Urinary bladder (tissue), 4 donors: Measurements from ENCODE around the gene COG2. TPM values are rescaled to one million over a fixed set of nuclear protein-coding genes. Genes with fewer than 3 reads are reported as not detected.

ENCODE experiments used
- DNase-seq: peaks from one replicate; pipeline ENCODE4 v3.0.0-alpha.2; 2015; ENCODE audit errors: extremely low spot score
- H3K27ac ChIP-seq: one replicate; pipeline ENCODE4 v1.5.1; 2013; ENCODE audit warnings: low read depth, mild to moderate bottlenecking, moderate library complexity
- H3K36me3 ChIP-seq: one replicate; pipeline ENCODE4 v1.6.1; 2013; ENCODE audit warnings: mild to moderate bottlenecking, moderate library complexity; ENCODE audit not compliant: insufficient read depth
- H3K4me1 ChIP-seq: one replicate; pipeline ENCODE4 v1.6.1; 2013; ENCODE audit warnings: mild to moderate bottlenecking, moderate library complexity; ENCODE audit not compliant: insufficient read depth
- H3K4me3 ChIP-seq: one replicate; pipeline ENCODE4 v1.5.1; 2013; ENCODE audit warnings: low read depth, low read length
- whole genome bisulfite sequencing: extraction: QIAGEN DNeasy Blood & Tissue Kit; methylation state at CpG from one replicate; pipeline ENCODE4 v1.1.7; 2013; 5-methylcytosine and 5-hydroxymethylcytosine counted together
- polyA plus RNA-seq: library from polyadenylated mRNA; stranded (reverse); fragments of 200-250 nt; gene quantifications from one replicate; pipeline ENCODE4 v1.2.3, GENCODE V29; 2013
- total RNA-seq: library from RNA; depleted of rRNA; stranded (reverse); fragments of >200 nt; gene quantifications from one replicate; pipeline ENCODE4 v1.2.3, GENCODE V29; 2014
- donor health status: healthy with polysubstance abuse.
- donor health status: healthy.

The COG2 gene
- total and polyA plus RNA-seq, 2 donors, result 14.3 to 29.1 TPM

DNA sequence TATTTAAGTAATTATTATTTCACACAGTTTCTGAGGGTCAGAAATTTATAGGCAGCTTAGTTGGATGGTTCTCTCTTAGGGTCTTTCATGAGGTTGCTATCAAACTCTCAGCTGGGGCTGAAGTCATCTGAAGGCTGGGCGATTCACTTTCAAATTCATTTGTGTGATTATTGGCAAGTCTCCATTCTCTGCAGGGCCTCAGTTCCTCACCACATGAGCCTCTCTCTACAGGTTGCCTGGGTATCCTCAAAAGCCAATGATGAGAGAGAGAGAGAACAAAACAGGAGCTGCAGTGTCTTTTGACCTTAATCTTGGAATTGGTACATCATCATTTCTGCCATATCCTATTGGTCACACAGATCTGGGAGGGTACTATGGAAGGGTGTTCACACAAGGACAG, 29.6 kb upstream of the COG2 start:
- no peaks in the 10 kb centered on the region for H3K4me1 ChIP-seq
- H3K27ac ChIP-seq, result no peak overlapping the region
- 84% methylated on average over 1 of the region's 1 CpG for WGBS
- H3K4me3 ChIP-seq, result no peak overlapping the region
- no peak for DNase-seq
- H3K36me3 ChIP-seq, result no peaks in the 10 kb centered on the region

DNA sequence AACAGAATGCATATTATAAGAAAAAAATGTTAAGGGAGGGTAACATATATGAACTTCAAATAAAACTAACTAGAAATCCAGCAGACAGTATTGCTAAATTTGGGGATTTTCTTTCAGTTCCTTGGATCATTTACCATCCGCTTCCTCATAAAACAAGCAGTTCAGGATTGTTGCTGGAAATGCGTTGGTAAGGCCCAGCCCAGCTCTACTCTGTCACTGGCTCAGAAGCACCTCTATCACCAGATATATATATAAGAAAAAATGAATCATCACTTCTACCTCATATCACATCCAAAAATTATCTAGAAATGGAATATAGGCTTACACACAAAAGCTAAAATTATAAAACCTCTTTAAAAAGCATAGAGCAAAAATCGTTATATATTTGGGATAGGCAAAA, 28.2 kb upstream of the COG2 start:
- no peak overlapping the region for H3K4me3 ChIP-seq
- DNase-seq, result no peak
- WGBS, result 86% methylated on average over 3 of the region's 3 CpGs
- H3K36me3 ChIP-seq, result no peaks in the 10 kb centered on the region
- H3K27ac ChIP-seq, result no peak overlapping the region
- no peaks in the 10 kb centered on the region for H3K4me1 ChIP-seq

DNA sequence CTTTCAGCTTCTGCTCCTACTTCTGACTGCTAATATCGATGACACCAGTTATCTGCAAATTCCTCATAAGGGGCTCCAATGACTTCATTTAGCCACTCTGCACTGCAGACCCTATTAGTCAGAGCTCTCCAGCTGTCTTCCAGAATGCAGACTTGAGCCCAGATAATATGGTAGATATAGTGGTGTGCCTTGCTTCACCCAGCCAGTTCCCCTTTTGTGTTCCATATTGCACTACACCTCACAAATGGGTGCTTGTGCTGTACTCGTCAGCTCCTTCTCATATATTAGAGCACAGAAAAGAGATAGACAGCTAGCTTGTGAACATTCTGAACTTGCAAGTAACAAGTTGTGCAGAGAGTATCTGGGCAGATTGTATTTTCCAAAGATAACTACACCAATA, 23.7 kb upstream of the COG2 start:
- Histone ChIP-seq H3K27ac (no peak overlapping the region), H3K36me3 (no peaks in the 10 kb centered on the region), H3K4me1 (no peaks in the 10 kb centered on the region), H3K4me3 (no peak overlapping the region)
- DNase-seq, result no peak
- WGBS, result 88% methylated on average over 2 of the region's 2 CpGs

DNA sequence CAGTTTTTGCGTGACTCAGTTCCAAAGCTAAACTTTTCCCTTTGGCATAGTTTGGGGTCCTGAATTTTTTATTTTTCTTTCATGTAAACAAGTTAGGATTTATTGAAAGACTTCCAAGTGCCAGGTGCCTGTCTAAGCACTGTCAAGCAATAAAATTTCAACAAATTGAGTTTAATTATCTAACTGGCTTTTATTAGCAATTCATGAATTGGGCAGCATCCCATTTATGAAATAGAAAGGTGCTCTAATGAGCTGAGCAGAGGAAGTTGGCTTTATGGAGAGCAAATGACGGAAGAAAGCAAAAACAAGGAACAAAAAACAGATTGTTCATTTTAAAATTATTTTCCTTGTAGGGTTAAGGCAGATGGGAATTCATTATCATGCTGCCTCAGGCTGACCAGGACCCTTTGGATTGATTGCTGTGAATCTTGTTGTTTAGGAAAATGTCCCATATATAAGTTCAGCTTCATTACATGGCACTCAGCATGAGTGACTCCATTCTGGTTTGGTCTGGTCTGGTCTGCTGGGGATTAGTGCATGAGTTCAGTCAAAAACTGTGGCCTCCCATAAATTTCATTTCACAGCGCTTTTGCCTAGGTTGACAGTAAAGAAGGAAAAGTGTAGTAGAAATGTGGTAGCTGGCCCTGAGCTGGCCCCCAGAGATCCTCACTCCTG, 21.5 kb upstream of the COG2 start:
- WGBS, result 80% methylated on average over 3 of the region's 3 CpGs
- no peak for DNase-seq
- Histone ChIP-seq H3K4me3 (no peak overlapping the region), H3K27ac (no peak overlapping the region), H3K4me1 (no peaks in the 10 kb centered on the region), H3K36me3 (no peaks in the 10 kb centered on the region)

DNA sequence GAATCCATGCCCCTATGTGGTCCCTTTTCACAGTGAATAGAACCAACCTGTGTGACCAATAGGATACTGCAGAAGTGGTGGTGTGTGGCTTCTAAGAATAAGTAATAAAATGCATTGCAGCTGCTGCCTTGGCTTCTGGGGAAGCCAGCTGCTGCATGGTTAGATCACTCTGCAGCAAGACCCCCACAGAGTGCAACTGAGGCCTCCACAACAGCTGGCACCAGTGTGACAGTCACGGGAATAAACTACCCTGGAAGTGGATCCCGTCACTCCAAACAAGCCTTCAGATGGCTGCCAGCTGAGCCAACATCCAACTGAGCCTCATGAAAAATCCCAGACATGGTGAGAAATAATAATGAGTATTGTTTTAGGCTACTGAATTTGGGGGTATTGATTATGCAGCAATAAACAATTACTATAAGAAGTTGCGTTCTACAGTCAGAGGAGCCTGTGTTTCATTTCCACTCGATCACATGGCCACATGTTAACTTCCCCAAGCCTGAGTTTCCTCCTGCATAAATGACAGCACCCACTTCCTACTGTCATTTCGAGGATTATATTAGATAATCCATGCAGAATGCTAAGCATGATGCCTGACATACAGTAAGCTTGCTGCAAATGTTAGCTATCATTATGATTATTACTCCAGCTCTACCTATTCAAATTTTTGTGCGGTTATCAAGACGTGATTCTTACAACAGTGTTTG, 20.8 kb upstream of the COG2 start:
- Histone ChIP-seq H3K27ac (no peak overlapping the region), H3K4me1 (no peaks in the 10 kb centered on the region), H3K36me3 (no peaks in the 10 kb centered on the region), H3K4me3 (no peak overlapping the region)
- 40% methylated on average over 7 of the region's 7 CpGs for WGBS
- DNase-seq, result no peak

DNA sequence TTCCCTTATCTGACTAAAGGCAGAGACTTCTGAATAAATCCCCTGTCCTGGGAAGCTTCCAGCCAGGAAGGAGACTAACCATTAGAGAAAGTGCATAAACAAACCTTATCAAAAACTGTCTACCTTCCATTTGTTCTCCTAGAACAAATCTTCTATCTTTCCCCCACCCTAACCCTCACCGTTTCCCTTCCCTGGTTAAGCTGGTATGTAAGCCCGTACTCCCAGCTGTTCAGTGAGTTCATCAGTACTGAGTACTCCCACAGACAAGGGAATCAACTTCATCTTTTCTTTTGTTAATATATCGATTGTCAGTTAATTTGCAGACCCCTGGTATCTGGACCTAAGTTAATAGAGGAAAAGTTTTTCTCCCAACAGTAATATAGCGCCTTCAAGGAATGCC, 20.1 kb upstream of the COG2 start:
- H3K36me3 ChIP-seq, result no peaks in the 10 kb centered on the region
- DNase-seq, result no peak
- no peak overlapping the region for H3K27ac ChIP-seq
- no peak overlapping the region for H3K4me3 ChIP-seq
- WGBS, result 53% methylated on average over 4 of the region's 4 CpGs
- H3K4me1 ChIP-seq, result no peaks in the 10 kb centered on the region

DNA sequence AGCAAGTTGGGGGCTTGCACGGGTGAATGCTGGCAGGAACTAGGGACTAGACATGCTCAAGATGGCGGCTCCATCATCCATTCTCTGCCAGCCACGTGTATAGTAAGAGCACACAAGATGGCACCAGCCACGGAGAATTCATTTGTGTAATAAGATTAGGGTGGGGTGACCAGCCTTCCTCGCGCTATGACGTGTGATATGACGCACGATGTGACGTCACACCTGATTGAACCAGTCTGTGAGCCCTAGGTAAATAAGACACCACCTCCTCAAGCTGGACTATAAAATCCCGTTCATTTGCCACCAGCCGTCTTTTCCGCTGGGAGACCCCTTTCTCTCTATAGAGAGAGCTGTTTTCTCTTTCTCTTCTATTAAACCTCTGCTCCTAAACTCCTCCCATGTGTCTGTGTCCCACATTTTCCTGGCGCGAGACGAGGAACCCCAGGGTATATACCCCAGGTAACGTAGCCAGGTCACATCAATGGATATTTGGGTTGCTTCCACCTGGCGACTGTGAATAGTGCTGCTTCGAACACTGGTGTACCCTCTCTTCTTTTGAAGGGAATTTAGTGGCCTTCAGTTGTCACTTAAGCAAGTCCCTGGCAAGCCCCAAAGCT, 18.1 kb upstream of the COG2 start:
- Histone ChIP-seq H3K4me3 (no peak overlapping the region), H3K27ac (no peak overlapping the region), H3K4me1 (no peaks in the 10 kb centered on the region), H3K36me3 (no peaks in the 10 kb centered on the region)
- no peak for DNase-seq
- WGBS, result 92% methylated on average over 19 of the region's 19 CpGs

DNA sequence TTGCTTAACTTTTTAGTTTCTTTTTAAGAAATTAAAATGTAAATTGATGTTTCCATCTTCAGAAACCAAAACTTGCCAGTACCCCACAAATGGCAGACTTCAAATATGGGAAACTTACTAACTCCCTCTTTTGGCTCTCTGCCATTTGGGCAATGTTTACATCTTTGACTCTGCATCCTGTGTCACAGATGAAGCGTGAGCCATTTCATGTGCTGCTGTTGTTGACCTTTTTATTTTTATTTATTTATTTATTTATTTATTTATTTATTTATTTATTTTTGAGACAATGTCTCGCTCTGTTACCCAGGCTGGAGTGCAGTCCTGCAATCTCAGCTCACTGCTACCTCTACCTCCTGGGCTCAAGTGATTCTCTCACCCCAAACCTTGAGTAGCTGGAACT, 16.0 kb upstream of the COG2 start:
- DNase-seq, result no peak
- Histone ChIP-seq H3K4me3 (no peak overlapping the region), H3K27ac (no peak overlapping the region), H3K4me1 (no peaks in the 10 kb centered on the region), H3K36me3 (no peaks in the 10 kb centered on the region)
- WGBS, result 70% methylated on average over 2 of the region's 2 CpGs

DNA sequence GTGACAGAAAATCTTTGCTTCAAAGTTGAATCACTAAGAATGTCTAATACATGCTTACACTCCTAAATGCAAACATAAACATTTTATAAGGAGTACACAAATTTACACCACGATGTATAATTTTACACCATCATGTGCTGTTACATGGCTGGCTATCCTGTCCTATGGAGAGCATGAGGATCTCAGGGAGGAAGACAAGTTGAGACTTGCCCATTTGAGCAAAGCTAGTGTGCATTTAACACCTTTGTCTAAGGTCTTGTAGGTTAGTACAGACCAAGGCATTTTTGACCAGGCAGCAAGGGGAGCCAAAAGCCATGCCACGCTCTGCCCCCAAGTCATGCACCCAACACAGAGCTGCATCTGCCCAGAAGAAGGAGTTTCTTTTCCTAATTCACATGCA, 14.5 kb upstream of the COG2 start:
- Histone ChIP-seq H3K27ac (no peak overlapping the region), H3K4me3 (no peak overlapping the region), H3K4me1 (no peaks in the 10 kb centered on the region), H3K36me3 (no peaks in the 10 kb centered on the region)
- 93% methylated on average over 2 of the region's 2 CpGs for WGBS
- DNase-seq, result no peak

DNA sequence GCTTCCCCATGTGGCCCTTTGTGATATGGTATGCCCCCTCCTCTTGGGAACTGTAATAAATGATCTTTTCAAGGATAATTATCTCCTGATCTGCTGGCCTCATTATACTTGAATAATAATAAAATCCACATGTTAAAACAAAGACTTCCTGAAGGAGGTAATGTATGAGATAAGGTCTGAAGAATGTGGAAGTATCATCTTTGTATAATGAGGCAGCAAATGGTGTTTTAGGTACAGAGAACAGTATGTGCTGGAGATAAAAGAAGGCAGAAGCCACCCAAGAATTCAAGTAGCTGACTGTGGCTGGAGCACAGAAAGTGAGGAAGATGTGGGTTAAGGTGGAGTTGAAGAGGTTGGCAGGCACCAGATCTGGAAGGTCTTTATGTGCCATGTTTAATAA, 12.8 kb upstream of the COG2 start:
- H3K36me3 ChIP-seq, result no peaks in the 10 kb centered on the region
- no peaks in the 10 kb centered on the region for H3K4me1 ChIP-seq
- H3K4me3 ChIP-seq, result no peak overlapping the region
- no peak for DNase-seq
- no peak overlapping the region for H3K27ac ChIP-seq

DNA sequence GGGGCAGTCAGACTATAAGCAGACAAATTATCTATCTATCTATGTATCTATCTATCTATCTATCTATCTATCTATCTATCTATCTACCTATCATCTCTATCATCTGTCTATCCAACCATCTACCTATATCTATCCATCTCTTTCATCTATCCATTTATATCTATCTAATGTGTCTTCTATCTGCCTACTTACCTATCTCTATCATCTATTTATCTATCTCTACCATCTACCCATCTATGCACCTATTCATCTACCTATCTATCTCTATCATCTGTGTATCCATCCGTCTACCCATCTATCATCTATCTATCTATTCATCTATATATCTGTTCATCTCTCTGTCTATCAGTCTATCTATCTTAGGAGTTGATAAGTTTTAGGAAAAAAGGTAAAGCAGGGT, 10.8 kb upstream of the COG2 start:
- no peak for DNase-seq
- 78% methylated on average over 1 of the region's 1 CpG for WGBS
- H3K4me3 ChIP-seq, result no peak overlapping the region
- H3K4me1 ChIP-seq, result no peaks in the 10 kb centered on the region
- no peak overlapping the region for H3K27ac ChIP-seq
- no peaks in the 10 kb centered on the region for H3K36me3 ChIP-seq

DNA sequence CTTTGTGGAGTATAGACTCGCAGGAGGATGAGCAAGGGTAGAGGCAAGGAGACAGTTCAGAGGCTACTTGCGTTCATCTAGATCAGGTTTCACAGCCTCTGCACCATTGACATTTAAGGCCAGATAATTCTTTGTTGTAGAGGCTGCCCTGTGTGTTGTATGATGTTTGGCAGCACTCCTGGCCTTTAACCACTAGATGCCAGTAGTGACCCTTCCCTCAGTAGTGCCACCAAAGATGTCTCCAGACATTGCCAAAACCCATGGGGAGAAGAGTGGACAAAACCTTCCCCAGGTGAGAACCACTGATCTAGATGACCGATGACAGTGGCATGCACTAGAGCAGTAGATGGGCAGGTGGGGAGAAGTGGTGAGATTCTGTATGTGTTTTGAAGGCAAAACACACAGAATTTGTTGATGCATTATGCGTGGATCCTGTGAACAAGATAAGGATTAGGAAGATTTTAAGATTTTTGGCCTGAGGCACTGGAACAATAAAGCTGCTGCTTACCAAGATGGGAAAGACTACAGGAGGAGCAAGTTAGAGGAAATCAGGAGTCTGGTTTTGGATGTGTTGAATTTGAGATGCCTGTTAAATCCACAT, 9.9 kb upstream of the COG2 start:
- H3K36me3 ChIP-seq, result no peaks in the 10 kb centered on the region
- WGBS, result 48% methylated on average over 4 of the region's 4 CpGs
- H3K4me3 ChIP-seq, result no peak overlapping the region
- DNase-seq, result no peak
- H3K27ac ChIP-seq, result no peak overlapping the region
- no peaks in the 10 kb centered on the region for H3K4me1 ChIP-seq

DNA sequence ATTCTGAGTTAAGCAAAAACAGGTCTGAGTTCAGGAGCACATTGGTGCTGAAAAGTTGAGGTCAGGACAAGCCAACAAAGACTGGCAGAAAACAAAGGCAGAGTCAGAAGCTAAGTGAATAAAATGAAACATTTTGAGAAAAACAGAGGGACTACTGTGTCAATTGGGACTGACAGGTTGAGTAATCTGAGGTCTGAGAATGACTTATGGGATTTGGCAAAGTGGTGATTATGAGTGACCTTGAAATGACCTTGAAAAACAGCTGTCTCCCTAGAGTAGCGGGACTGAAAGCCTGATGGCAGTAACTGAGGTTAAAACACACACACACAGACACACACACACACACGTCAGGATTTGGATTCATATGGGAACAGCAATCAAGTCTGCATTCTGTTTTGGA, 8.8 kb upstream of the COG2 start:
- Histone ChIP-seq H3K4me1 (no peaks in the 10 kb centered on the region), H3K36me3 (no peaks in the 10 kb centered on the region), H3K27ac (no peak overlapping the region), H3K4me3 (no peak overlapping the region)
- WGBS, result 21% methylated on average over 2 of the region's 2 CpGs
- no peak for DNase-seq

DNA sequence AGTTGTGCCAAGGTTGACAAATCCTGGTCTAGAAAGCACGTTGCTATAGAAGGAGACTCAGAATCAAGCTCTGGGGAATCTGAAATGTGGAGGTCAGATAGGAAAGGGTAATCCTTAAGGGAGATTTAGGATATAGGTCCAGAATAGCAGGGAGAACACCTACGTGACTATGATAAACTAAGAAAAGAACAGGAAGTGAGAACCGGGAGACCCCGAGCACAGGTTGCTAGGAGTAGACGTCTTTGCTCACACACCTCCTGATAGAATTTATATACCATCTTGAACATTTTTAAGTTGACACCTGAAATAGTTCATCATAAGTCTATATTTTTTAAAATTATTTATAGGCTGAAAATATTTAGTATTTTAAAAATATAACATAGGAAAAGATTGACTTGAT, 7.9 kb upstream of the COG2 start:
- H3K36me3 ChIP-seq, result no peaks in the 10 kb centered on the region
- no peak for DNase-seq
- H3K4me1 ChIP-seq, result no peaks in the 10 kb centered on the region
- H3K27ac ChIP-seq, result no peak overlapping the region
- 64% methylated on average over 5 of the region's 5 CpGs for WGBS
- H3K4me3 ChIP-seq, result no peak overlapping the region
